Body of pancreas (tissue), 4 donors: ENCODE data around the gene PRDM2. TPM values are rescaled to one million over a fixed set of nuclear protein-coding genes. Genes with fewer than 3 reads are reported as not detected.

Experiments
- ATAC-seq: fragments of 150-250 bp; one replicate; pipeline ENCODE4 v1.9.1; 2016
- DNase-seq, 4 donors: peaks; one replicate each; pipeline ENCODE4 v3.0.0-alpha.2; 2019
- H3K27ac ChIP-seq, 4 donors: fragments of 200-600 bp; sonication (generic); 1 replicate in 3 of 4; 2 replicates in 1 of 4; pipeline versions ENCODE4 v1.5.1 to v1.6.1; 2016 to 2019; ENCODE audit warnings: mild to moderate bottlenecking in 1 of 4, mixed read lengths in 1 of 4, moderate library complexity in 1 of 4
- H3K27me3 ChIP-seq, 2 donors: fragments of 200-600 bp; sonication (generic); one replicate each; pipeline ENCODE4 v1.6.0; 2016; ENCODE audit warnings: mild to moderate bottlenecking in 1 of 2
- H3K36me3 ChIP-seq, 2 donors: fragments of 200-600 bp; sonication (generic); replicated peaks in 1 of 2; 2 replicates each; pipeline ENCODE4 v1.5.1; 2016; ENCODE audit warnings: low read depth in 2 of 2; ENCODE audit not compliant: insufficient read depth in 1 of 2
- H3K4me1 ChIP-seq: fragments of 200-600 bp; sonication (generic); one replicate; pipeline ENCODE4 v1.6.0; 2016
- H3K4me3 ChIP-seq, 2 donors: fragments of 200-600 bp; sonication (generic); 1 replicate in 1 of 2; 2 replicates in 1 of 2; pipeline ENCODE4 v1.5.1; 2016 to 2019
- H3K9me3 ChIP-seq, 3 donors: fragments of 200-600 bp; sonication (generic); 1 replicate in 2 of 3; 2 replicates in 1 of 3; pipeline ENCODE4 v1.5.1; 2016
- POLR2A ChIP-seq, 3 donors: fragments of 450-650 bp; IDR thresholded peaks; one replicate each; pipeline ENCODE4 v1.6.1; 2016; ENCODE audit warnings: antibody characterized with exemption in 3 of 3, mild to moderate bottlenecking in 2 of 3
- WGBS, 2 donors: methylation state at CpG; one replicate each; pipeline ENCODE4 v1.1.5; 2017; 5-methylcytosine and 5-hydroxymethylcytosine counted together
- intact Hi-C: fragments of 100-400 bp; cut with DNase I; formaldehyde crosslinking; loops from one replicate; pipeline ENCODE4 v1.15.1; 2023
- total RNA-seq, 2 donors: library from RNA; depleted of rRNA; stranded (reverse); fragments of >200 nt; gene quantifications; one replicate each; pipeline ENCODE4 v1.1.0, GENCODE V29; 2016
- TF ChIP-seq, protein P1 (sequence below), 7 experiments: fragments of 450-650 bp in 4 of 7; fragments of 200-600 bp in 3 of 7; sonication (generic) in 3 of 7; IDR thresholded peaks; one replicate each; pipeline ENCODE4 v1.5.1; 2016 to 2019; ENCODE audit warnings: antibody characterized with exemption in 7 of 7

The PRDM2 gene
- total RNA-seq, 2 donors from 2014 or later: 21.4 to 21.8 TPM

DNA sequence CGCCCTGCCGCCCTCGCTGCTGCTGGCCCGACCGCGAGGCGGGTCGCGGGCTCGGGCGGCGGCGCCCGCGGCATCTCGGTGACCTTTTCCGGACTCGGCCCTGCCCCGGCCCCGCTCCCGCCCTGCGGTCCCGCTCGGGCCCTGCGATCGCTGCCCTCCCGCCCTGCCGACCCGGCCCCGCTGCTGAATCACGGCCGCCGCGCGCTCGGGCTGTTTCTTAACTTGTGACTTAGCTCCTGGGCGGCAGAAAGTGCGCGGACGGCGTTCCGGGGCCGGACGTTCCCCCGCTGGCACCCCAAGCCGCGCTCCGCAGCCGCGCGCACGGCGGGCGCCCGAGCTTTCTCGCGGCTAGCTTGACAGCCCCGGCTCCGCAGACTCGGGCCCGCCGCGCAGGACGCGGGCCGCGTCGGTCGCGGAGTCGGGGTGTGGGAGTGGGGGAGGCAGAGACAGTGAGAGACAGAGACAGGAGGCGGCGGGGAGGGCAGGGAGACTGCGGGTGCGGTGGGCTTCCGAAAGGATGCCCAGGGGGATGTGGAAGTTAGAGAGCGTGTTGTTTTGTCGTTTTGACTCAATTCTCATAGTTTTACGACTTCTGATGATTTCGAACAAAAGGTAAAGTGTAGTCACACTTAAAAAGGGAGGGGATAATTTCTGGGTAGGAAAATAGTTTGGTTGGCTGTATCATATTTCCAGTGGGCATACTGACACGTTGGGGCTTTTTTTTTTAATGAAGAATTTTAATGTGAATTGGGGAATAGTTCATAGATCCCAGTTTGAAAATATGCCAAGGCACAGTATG is 49.8 kb downstream of the PRDM2 start:
- WGBS, 2 donors: 0% methylated on average over 25 to 81 of the region's 81 CpGs
- H3K27ac ChIP-seq: peak overlapping the region; percentile 86 to 98 (median 94)
- TF ChIP-seq, protein P1, sequence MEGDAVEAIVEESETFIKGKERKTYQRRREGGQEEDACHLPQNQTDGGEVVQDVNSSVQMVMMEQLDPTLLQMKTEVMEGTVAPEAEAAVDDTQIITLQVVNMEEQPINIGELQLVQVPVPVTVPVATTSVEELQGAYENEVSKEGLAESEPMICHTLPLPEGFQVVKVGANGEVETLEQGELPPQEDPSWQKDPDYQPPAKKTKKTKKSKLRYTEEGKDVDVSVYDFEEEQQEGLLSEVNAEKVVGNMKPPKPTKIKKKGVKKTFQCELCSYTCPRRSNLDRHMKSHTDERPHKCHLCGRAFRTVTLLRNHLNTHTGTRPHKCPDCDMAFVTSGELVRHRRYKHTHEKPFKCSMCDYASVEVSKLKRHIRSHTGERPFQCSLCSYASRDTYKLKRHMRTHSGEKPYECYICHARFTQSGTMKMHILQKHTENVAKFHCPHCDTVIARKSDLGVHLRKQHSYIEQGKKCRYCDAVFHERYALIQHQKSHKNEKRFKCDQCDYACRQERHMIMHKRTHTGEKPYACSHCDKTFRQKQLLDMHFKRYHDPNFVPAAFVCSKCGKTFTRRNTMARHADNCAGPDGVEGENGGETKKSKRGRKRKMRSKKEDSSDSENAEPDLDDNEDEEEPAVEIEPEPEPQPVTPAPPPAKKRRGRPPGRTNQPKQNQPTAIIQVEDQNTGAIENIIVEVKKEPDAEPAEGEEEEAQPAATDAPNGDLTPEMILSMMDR (IDR thresholded peaks at IDR 0.05): no peak
- no peak for TF ChIP-seq POLR2A (IDR thresholded peaks at IDR 0.05)
- H3K9me3 ChIP-seq: no peaks in the 10 kb centered on the region
- H3K36me3 ChIP-seq: no peaks in the 10 kb centered on the region
- DNase-seq: peak; percentile 56 to 66 (median 64)
- no peaks in the 10 kb centered on the region for H3K27me3 ChIP-seq
- peak overlapping the region; percentile 77 to 85 for H3K4me3 ChIP-seq
- ATAC-seq: peak; percentile 64
- H3K4me1 ChIP-seq: peaks cover 39% of the 10 kb centered on the region
- intact Hi-C loops: no loop called here

DNA sequence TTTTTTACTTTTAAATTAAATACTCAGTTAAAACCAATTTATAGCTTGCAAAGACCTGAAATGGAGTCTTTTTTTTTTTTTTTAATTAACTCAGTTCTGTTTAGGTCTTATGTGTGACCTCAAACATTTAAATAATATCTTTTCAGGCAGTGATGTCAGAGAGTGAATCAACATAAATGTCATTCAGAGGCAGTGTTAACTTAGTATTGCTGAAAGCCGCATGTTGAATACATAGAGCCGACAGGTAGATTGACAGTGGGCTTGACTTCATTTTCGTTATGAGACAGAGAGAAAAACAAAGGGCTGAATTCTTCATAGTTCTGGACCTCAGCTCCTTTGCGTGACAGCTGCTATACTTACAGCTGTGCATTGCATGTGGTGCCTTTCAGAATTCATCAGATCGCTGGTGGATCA is 51.5 kb downstream of the PRDM2 start:
- WGBS, 2 donors: 49 to 52% methylated on average over 5 of the region's 5 CpGs

DNA sequence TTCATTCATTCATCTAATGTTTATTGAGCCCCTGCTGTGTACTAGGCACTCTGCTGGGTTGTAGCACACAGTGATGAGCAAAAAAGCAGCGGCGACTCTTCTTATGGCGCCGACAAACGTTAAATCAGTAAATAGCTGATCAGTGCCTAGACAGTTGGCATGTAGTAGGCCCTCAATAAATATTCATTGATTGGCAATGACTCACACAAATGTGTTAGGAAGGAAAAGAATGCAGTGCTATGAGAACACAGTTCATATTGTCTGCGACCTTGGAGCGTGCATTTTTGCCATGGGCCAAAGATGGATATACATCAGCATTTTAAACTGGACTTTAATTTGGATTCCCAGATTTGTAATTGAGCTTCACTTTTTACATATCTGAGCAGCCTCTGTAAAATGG is 52.0 kb downstream of the PRDM2 start:
- Histone ChIP-seq H3K27me3 (no peaks in the 10 kb centered on the region), H3K27ac (no peak overlapping the region), H3K9me3 (no peaks in the 10 kb centered on the region), H3K4me1 (peaks cover 54% of the 10 kb centered on the region), H3K36me3 (no peaks in the 10 kb centered on the region), H3K4me3 (no peak overlapping the region)
- intact Hi-C loops: no loop called here
- no peak for TF ChIP-seq POLR2A (IDR thresholded peaks at IDR 0.05)
- TF ChIP-seq, protein P1 (IDR thresholded peaks at IDR 0.05): no peak
- 73 to 76% methylated on average over 7 of the region's 7 CpGs for WGBS, 2 donors
- ATAC-seq: no peak
- DNase-seq: no peak

More for the DNA sequence above, 51.5 kb downstream of the PRDM2 start:
- ATAC-seq (no peak), DNase-seq (no peak)
- H3K4me3 ChIP-seq: no peak overlapping the region
- TF ChIP-seq, protein P1 (IDR thresholded peaks at IDR 0.05): no peak
- no peak for TF ChIP-seq POLR2A (IDR thresholded peaks at IDR 0.05)
- H3K36me3 ChIP-seq: no peaks in the 10 kb centered on the region
- H3K9me3 ChIP-seq: no peaks in the 10 kb centered on the region
- H3K27me3 ChIP-seq: no peaks in the 10 kb centered on the region
- peaks cover 49% of the 10 kb centered on the region for H3K4me1 ChIP-seq
- intact Hi-C loops: no loop called here
- H3K27ac ChIP-seq: no peak overlapping the region

DNA sequence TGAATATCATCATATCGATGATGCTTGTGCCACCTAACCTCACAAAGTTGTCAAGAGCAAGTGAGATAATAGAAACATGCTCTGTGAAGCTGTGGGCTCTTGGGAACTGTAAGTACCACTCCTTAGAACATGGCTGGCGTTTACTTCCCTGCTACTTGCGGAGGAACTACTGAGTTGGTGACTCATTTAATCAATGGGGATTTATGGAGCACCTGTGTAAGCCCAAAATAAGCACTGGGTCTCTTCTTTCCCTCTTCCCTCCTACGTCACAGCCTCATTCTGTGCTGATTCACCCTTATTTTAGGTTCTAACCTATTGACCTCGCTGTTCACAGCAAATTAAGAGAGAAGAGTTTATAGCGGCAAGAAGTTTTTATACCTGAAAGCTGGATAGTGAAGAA is 52.9 kb downstream of the PRDM2 start:
- no peak overlapping the region for H3K27ac ChIP-seq
- no peaks in the 10 kb centered on the region for H3K9me3 ChIP-seq
- DNase-seq (no peak), ATAC-seq (no peak)
- whole genome bisulfite sequencing, 2 donors: 87 to 92% methylated on average over 6 of the region's 6 CpGs
- TF ChIP-seq, protein P1 (IDR thresholded peaks at IDR 0.05): no peak
- no peak for TF ChIP-seq POLR2A (IDR thresholded peaks at IDR 0.05)
- H3K4me3 ChIP-seq: no peak overlapping the region
- H3K4me1 ChIP-seq: peaks cover 62% of the 10 kb centered on the region
- H3K27me3 ChIP-seq: no peaks in the 10 kb centered on the region
- intact Hi-C loops: no loop called here
- no peaks in the 10 kb centered on the region for H3K36me3 ChIP-seq
